Endothelial cell of umbilical vein (primary cell): Measurements from ENCODE around the gene FIG4. TPM values are rescaled to one million over a fixed set of nuclear protein-coding genes. Genes with fewer than 3 reads are reported as not detected.

Source experiments
- BruUV-seq: library from RNA; stranded (reverse); fragments of 400-500 nt; replicated peaks from 2 replicates; lab custom pipeline; 2021; lab: Mats Ljungman, UMichigan
- CTCF ChIA-PET: fragments of 300-600, 350-600 bp; sonication (Branson Sonifier 250); formaldehyde crosslinking; loops from one replicate; lab custom pipeline; 2021; ENCODE audit warnings: antibody characterized with exemption, inconsistent platforms; lab: Charles Lee
- POLR2A ChIA-PET: fragments of 300-600, 350-600 bp; sonication (Branson Sonifier 250); formaldehyde crosslinking; loops from one replicate; lab custom pipeline; 2021; ENCODE audit warnings: antibody characterized with exemption, inconsistent platforms; lab: Charles Lee
- DNase-seq: peaks from one replicate; pipeline ENCODE4 v3.0.0-alpha.2; 2011; ENCODE audit warnings: low read depth, low spot score
- FAIRE-seq: peaks from 2 replicates; lab custom pipeline; 2011; peaks lifted over from hg19 to GRCh38; lab: Jason Lieb, UNC
- H2AFZ ChIP-seq: 2 replicates; pipeline ENCODE4 v1.6.0; 2012; ENCODE audit warnings: low read depth, low read length, control low read depth, inconsistent platforms
- H3K27ac ChIP-seq: 2 replicates; pipeline ENCODE4 v1.5.1; 2011; ENCODE audit warnings: low read depth, mild to moderate bottlenecking, control low read depth, low read length, moderate library complexity; ENCODE audit not compliant: insufficient read depth
- H3K27me3 ChIP-seq, 2 experiments: 2 replicates each; pipeline versions ENCODE4 v1.6.0 to v1.6.1; 2011; ENCODE audit warnings: low read length in 2 of 2, mixed read lengths in 1 of 2; ENCODE audit not compliant: control insufficient read depth in 2 of 2, insufficient read depth in 2 of 2
- H3K36me3 ChIP-seq, 2 experiments: 2 replicates in 1 of 2; 3 replicates in 1 of 2; pipeline ENCODE4 v1.5.1; 2011; ENCODE audit warnings: low read length in 2 of 2, mild to moderate bottlenecking in 1 of 2, moderate library complexity in 1 of 2; ENCODE audit not compliant: control insufficient read depth in 2 of 2, insufficient read depth in 2 of 2; ENCODE audit errors: extremely low read depth in 1 of 2
- H3K4me1 ChIP-seq: 3 replicates; pipeline ENCODE4 v1.5.1; 2011; ENCODE audit warnings: mild to moderate bottlenecking, low read length; ENCODE audit not compliant: control insufficient read depth, insufficient read depth; ENCODE audit errors: extremely low read depth
- H3K4me2 ChIP-seq: 2 replicates; pipeline ENCODE4 v1.6.1; 2011; ENCODE audit warnings: low read length, control low read depth, mixed read lengths; ENCODE audit not compliant: insufficient read depth
- H3K4me3 ChIP-seq, 3 experiments: fragments of 200-600 bp in 1 of 3; sonication (generic), shearing (Covaris generic) in 1 of 3; replicated peaks in 1 of 3; 2 replicates each; pipeline ENCODE4 v1.5.1; 2011 to 2016; ENCODE audit warnings: control low read depth in 3 of 3, low read length in 3 of 3, mild to moderate bottlenecking in 2 of 3, inconsistent platforms in 1 of 3, low read depth in 1 of 3, moderate library complexity in 1 of 3; ENCODE audit not compliant: insufficient read depth in 1 of 3
- H3K79me2 ChIP-seq: 2 replicates; pipeline ENCODE4 v1.6.0; 2012; ENCODE audit warnings: low read length, inconsistent platforms; ENCODE audit not compliant: control insufficient read depth, insufficient read depth
- H3K9ac ChIP-seq: replicated peaks from 2 replicates; pipeline ENCODE3; 2011; ENCODE audit warnings: low read length, control low read depth; ENCODE audit not compliant: insufficient read depth; ENCODE audit errors: extremely low read depth
- H3K9me1 ChIP-seq: replicated peaks from 3 replicates; pipeline ENCODE4 v1.6.0; 2011; ENCODE audit warnings: mild to moderate bottlenecking, low read length; ENCODE audit not compliant: control insufficient read depth, insufficient read depth; ENCODE audit errors: extremely low read depth
- H3K9me3 ChIP-seq: replicated peaks from 2 replicates; pipeline ENCODE4 v1.5.1; 2012; ENCODE audit warnings: low read length, inconsistent platforms; ENCODE audit not compliant: control insufficient read depth, insufficient read depth
- H4K20me1 ChIP-seq: replicated peaks from 2 replicates; pipeline ENCODE3; 2011; ENCODE audit warnings: mild to moderate bottlenecking, low read length; ENCODE audit not compliant: control insufficient read depth, insufficient read depth; ENCODE audit errors: extremely low read depth
- EZH2 ChIP-seq: IDR thresholded peaks from 2 replicates; pipeline ENCODE4 v1.6.1; 2012; ENCODE audit warnings: borderline replicate concordance, low read depth, mild to moderate bottlenecking, moderate library complexity, low read length, inconsistent platforms; ENCODE audit not compliant: severe bottlenecking
- GATA2 ChIP-seq: IDR thresholded peaks from 2 replicates; pipeline ENCODE4 v1.7.0; 2011; ENCODE audit warnings: low read depth, mild to moderate bottlenecking, moderate library complexity, mixed read lengths, low read length; ENCODE audit not compliant: insufficient read length, insufficient read depth
- MYC ChIP-seq: IDR thresholded peaks from one replicate; pipeline ENCODE4 v1.6.1; 2011; ENCODE audit warnings: mild to moderate bottlenecking, low read depth, low read length
- POLR2AphosphoS5 ChIP-seq: IDR thresholded peaks from 2 replicates; pipeline ENCODE4 v1.6.1; 2012; ENCODE audit warnings: low read depth, mild to moderate bottlenecking, control low read depth, low read length, moderate library complexity; ENCODE audit not compliant: insufficient read depth
- dilution Hi-C: fragments of 300-500 bp; cut with MboI; formaldehyde crosslinking; loops from one replicate; pipeline ENCODE4 v1.15.0; 2019; ENCODE audit warnings: low sequenced_read_pairs; ENCODE audit not compliant: extremely low pct_ligation_motif_present
- intact Hi-C: fragments of 100-400 bp; cut with micrococcal nuclease; formaldehyde crosslinking; loops from one replicate; pipeline ENCODE4 v1.10.0; 2022
- polyA plus RNA-seq, 4 experiments: library from polyadenylated mRNA; depleted of rRNA in 3 of 4; stranded (reverse) in 3 of 4; unstranded in 1 of 4; fragments of >200 nt; gene quantifications; 2 replicates each; pipeline versions ENCODE4 v1.2.1 to v1.2.3, GENCODE V29; 2011 to 2012; ENCODE audit warnings: missing spikeins in 1 of 4
- total RNA-seq: library from RNA; stranded (reverse); gene quantifications from 2 replicates; pipeline ENCODE4 v1.2.3, GENCODE V29; 2021
- TF ChIP-seq, protein P1 (sequence below), 2 donors: IDR thresholded peaks; 1 replicate in 1 of 2; 2 replicates in 1 of 2; pipeline ENCODE4 v1.5.1; 2011; ENCODE audit warnings: low read length in 2 of 2, mild to moderate bottlenecking in 2 of 2, moderate library complexity in 2 of 2, control low read depth in 1 of 2, inconsistent platforms in 1 of 2, low read depth in 1 of 2; ENCODE audit not compliant: insufficient read depth in 1 of 2; ENCODE audit errors: extremely low read depth in 1 of 2

Gene FIG4
- total and polyA plus RNA-seq, 2 donors (not counting 3 experiments of a cell fraction or from before 2014, with no cell fraction given) = 7.9 to 12.2 TPM

DNA sequence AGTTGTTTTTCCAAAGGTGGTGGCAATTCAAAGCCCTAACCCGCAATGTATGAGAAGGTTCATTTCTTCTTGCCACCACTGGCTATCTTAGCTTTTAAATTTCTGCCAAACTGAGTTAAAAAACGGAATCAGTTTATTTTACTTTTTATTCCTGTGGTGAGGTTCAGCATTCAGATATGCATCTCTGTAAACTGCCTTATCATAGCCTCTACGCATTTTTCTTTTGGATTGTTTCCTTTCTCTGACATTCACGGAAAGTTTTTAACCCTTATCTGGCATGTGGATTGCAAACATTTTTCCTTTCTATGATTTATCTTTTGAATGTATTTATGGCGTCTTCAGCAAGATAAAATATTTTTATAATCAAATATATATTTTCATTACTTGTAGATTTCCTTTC is 37.8 kb upstream of the FIG4 start:
- H3K4me3 ChIP-seq = no peak overlapping the region
- H3K9me3 ChIP-seq = no peaks in the 10 kb centered on the region
- POLR2A ChIA-PET = no interaction called here
- no peak overlapping the region for H3K9ac ChIP-seq
- FAIRE-seq = no peak
- H3K36me3 ChIP-seq = no peaks in the 10 kb centered on the region
- CTCF ChIA-PET = interaction anchor here (0.6 to 1.4 kb wide), 2 partner anchors 193 to 386 kb away, joined by 3 read pairs; no protein-coding TSS in a partner anchor
- H3K79me2 ChIP-seq = no peaks in the 10 kb centered on the region
- H3K27ac ChIP-seq = no peak overlapping the region
- intact Hi-C loops (no loop called here), dilution Hi-C loops (no loop called here)
- no peaks in the 10 kb centered on the region for H3K4me1 ChIP-seq
- H2AFZ ChIP-seq = no peak overlapping the region
- H3K4me2 ChIP-seq = no peak overlapping the region
- no TSS peak for BruUV-seq
- DNase-seq = peak; percentile 36
- TF ChIP-seq, protein P1, sequence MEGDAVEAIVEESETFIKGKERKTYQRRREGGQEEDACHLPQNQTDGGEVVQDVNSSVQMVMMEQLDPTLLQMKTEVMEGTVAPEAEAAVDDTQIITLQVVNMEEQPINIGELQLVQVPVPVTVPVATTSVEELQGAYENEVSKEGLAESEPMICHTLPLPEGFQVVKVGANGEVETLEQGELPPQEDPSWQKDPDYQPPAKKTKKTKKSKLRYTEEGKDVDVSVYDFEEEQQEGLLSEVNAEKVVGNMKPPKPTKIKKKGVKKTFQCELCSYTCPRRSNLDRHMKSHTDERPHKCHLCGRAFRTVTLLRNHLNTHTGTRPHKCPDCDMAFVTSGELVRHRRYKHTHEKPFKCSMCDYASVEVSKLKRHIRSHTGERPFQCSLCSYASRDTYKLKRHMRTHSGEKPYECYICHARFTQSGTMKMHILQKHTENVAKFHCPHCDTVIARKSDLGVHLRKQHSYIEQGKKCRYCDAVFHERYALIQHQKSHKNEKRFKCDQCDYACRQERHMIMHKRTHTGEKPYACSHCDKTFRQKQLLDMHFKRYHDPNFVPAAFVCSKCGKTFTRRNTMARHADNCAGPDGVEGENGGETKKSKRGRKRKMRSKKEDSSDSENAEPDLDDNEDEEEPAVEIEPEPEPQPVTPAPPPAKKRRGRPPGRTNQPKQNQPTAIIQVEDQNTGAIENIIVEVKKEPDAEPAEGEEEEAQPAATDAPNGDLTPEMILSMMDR (IDR thresholded peaks at IDR 0.05; ENCODE audit: extremely low read depth in 1 of 2, insufficient read depth in 1 of 2, low read depth in 1 of 2, low read length in 2 of 2) = no peak
- TF ChIP-seq GATA2 (peak; percentile 25), MYC (no peak)
- no peaks in the 10 kb centered on the region for H4K20me1 ChIP-seq
- no peaks in the 10 kb centered on the region for H3K27me3 ChIP-seq
- no peaks in the 10 kb centered on the region for H3K9me1 ChIP-seq

DNA sequence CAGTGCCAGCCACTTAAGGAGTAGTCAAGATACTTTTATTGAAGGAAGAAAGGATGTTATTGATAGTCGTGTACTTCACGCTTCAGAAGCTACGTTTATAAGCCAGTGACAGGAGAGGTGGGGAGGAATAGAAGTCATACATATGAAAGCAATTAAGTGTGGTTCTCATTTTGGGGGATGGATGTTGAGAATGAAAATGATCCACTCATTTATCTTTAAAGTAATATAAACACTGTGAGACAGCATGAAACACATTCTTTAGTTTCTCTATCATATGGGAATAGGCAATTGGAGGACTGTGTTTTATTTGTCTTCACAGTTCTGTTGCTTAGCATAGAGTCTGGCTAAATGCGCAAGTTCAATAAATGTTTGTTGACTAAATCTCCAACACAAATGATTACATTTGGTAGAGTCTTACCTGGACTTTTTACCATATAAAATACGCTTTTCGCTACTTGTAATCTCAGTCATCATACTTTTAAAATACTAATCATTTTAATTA is 35.3 kb upstream of the FIG4 start:
- H4K20me1 ChIP-seq = no peaks in the 10 kb centered on the region
- H3K36me3 ChIP-seq = no peaks in the 10 kb centered on the region
- dilution Hi-C loops (no loop called here), intact Hi-C loops (no loop called here)
- no peak overlapping the region for H3K9ac ChIP-seq
- CTCF ChIA-PET = interaction anchor here (1.2 kb wide), 1 partner anchor 384 kb away, joined by 3 read pairs; no protein-coding TSS in a partner anchor
- TF ChIP-seq GATA2 (no peak), EZH2 (no peak), MYC (no peak), POLR2AphosphoS5 (no peak)
- TF ChIP-seq, protein P1 (IDR thresholded peaks at IDR 0.05; ENCODE audit: extremely low read depth in 1 of 2, insufficient read depth in 1 of 2, low read depth in 1 of 2, low read length in 2 of 2) = no peak
- peaks cover 5% of the 10 kb centered on the region for H3K4me1 ChIP-seq
- FAIRE-seq = no peak
- no peaks in the 10 kb centered on the region for H3K9me1 ChIP-seq
- no peak for DNase-seq
- H3K4me2 ChIP-seq = no peak overlapping the region
- no peak overlapping the region for H3K27ac ChIP-seq
- H3K4me3 ChIP-seq = no peak overlapping the region
- no peaks in the 10 kb centered on the region for H3K27me3 ChIP-seq
- H3K9me3 ChIP-seq = no peaks in the 10 kb centered on the region
- H2AFZ ChIP-seq = no peak overlapping the region
- POLR2A ChIA-PET = no interaction called here
- H3K79me2 ChIP-seq = no peaks in the 10 kb centered on the region
- no TSS peak for BruUV-seq
